ENCODE data around the gene DSCAML1. TPM values are rescaled to one million over a fixed set of nuclear protein-coding genes. Genes with fewer than 3 reads are reported as not detected.

Gene DSCAML1
- total and polyA plus RNA-seq, 7 donors = 0.04 to 0.52 (median 0.06) TPM

DNA sequence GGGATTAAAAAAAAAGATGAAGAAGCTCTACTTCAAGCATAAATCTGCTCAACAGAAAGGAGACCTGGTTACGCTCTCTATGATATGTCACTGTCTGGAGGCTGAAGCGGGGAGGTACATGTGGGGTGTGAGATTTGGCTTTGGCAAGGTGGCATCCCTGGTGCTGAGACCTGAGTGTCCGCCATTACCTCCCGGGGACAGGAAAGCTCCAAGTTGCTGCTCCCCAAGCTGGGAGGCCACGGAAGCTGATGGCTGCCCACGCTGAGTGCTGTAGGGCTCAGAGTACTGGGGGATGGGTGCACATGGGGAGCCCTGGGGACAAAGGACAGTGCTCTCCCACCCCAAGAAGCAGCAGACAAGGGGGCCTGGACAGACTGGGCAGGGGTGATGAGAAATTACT, 167.9 kb downstream of the DSCAML1 start:
- ATAC-seq = no peak
- intact Hi-C loops (cut with DNase I) = no loop called here
- no peaks in the 10 kb centered on the region for H3K36me3 ChIP-seq (ENCODE audit: insufficient read depth in 1 of 2, low read depth in 1 of 2)
- H3K9me3 ChIP-seq = no peaks in the 10 kb centered on the region
- no peak for DNase-seq
- peaks cover 0 to 2% (median 0%) of the 10 kb centered on the region in 3 donors for H3K27me3 ChIP-seq (ENCODE audit: insufficient read depth in 3 of 3, low read length in 2 of 3)
- no peak overlapping the region for H3K27ac ChIP-seq
- TF ChIP-seq, protein P1, sequence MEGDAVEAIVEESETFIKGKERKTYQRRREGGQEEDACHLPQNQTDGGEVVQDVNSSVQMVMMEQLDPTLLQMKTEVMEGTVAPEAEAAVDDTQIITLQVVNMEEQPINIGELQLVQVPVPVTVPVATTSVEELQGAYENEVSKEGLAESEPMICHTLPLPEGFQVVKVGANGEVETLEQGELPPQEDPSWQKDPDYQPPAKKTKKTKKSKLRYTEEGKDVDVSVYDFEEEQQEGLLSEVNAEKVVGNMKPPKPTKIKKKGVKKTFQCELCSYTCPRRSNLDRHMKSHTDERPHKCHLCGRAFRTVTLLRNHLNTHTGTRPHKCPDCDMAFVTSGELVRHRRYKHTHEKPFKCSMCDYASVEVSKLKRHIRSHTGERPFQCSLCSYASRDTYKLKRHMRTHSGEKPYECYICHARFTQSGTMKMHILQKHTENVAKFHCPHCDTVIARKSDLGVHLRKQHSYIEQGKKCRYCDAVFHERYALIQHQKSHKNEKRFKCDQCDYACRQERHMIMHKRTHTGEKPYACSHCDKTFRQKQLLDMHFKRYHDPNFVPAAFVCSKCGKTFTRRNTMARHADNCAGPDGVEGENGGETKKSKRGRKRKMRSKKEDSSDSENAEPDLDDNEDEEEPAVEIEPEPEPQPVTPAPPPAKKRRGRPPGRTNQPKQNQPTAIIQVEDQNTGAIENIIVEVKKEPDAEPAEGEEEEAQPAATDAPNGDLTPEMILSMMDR (IDR thresholded peaks at IDR 0.05) = no peak
- no peaks in the 10 kb centered on the region for H3K4me1 ChIP-seq
- H3K4me3 ChIP-seq = no peak overlapping the region
- WGBS, 3 donors = 91 to 94% (median 93%) methylated on average over 6 of the region's 6 CpGs

DNA sequence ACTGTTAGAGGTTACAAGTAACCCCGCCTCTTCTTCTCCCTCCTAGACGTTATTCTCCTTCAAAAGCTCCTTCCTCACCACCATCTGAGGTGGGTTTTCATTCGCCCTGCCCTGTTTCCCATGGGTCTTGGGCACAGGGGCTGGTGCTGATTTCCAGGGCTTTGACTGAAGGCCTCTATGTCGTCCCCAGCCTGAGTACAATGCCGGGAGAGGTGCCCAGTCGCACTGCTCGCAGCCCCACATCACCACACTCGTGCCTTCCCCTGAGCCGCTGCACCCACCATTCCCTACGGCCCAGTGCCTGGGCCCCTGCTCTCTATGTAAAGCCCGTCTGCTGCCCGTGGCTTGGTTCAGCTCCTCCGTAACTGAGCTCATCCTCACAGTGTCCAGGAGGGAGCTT, 169.8 kb downstream of the DSCAML1 start:
- peaks cover 0 to 4% (median 4%) of the 10 kb centered on the region in 3 donors for H3K27me3 ChIP-seq (ENCODE audit: insufficient read depth in 3 of 3, low read length in 2 of 3)
- no peak for ATAC-seq
- no peak overlapping the region for H3K4me3 ChIP-seq
- H3K9me3 ChIP-seq = no peaks in the 10 kb centered on the region
- 77 to 79% (median 79%) methylated on average over 13 of the region's 13 CpGs for WGBS, 3 donors
- H3K36me3 ChIP-seq (ENCODE audit: insufficient read depth in 1 of 2, low read depth in 1 of 2) = no peaks in the 10 kb centered on the region
- H3K4me1 ChIP-seq = no peaks in the 10 kb centered on the region
- no peak for DNase-seq
- H3K27ac ChIP-seq = no peak overlapping the region
- intact Hi-C loops (cut with DNase I) = no loop called here
- TF ChIP-seq, protein P1 (IDR thresholded peaks at IDR 0.05) = no peak

DNA sequence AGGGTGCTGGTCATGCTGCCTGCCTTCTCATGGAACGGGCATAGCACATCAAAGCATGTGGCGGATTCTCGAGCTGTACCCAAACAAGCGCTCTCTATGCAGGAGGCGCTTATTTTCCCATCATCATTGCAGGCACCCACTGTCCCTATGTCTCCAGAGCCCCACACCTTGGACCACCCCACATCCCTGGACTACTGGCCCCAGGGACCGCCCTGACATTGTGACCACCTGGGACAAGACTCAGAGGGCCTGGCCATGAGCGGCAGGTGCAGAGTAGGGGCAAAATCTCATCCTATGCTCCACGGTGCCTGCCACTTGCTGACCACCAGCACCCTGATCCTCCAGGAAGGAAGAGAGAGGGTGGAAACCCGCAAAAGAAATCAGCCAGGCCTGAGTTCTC, 170.4 kb downstream of the DSCAML1 start:
- intact Hi-C loops (cut with DNase I) = no loop called here
- Histone ChIP-seq H3K4me1 (no peaks in the 10 kb centered on the region), H3K9me3 (peaks cover 1% of the 10 kb centered on the region), H3K36me3 (ENCODE audit: insufficient read depth in 1 of 2, low read depth in 1 of 2) (no peaks in the 10 kb centered on the region), H3K4me3 (no peak overlapping the region), H3K27me3 (ENCODE audit: insufficient read depth in 3 of 3, low read length in 2 of 3) (peaks cover 0 to 5% (median 4%) of the 10 kb centered on the region in 3 donors), H3K27ac (no peak overlapping the region)
- DNase-seq (no peak), ATAC-seq (no peak)
- TF ChIP-seq, protein P1 (IDR thresholded peaks at IDR 0.05) = no peak
- WGBS, 3 donors = 81 to 91% (median 86%) methylated on average over 9 of the region's 9 CpGs

DNA sequence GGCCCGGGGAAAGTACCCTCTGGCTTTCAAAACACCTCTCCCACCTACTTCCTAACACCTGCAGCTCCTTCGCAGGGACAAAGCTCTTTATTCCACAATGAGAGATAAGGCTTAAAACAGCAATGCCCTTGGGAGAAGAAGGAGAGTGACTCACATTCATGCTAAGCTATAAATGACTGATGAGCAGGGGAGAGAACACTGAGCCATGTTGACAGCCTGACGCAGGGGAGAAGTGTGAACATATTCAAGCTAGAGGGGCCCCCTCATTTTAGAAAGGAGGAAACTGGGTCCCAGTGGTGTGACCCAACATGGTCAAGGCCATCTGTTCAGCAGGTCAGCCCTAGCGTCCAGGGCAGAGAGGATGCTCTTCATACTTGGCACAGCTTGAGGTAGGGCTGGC, 171.8 kb downstream of the DSCAML1 start:
- Histone ChIP-seq H3K36me3 (ENCODE audit: insufficient read depth in 1 of 2, low read depth in 1 of 2) (no peaks in the 10 kb centered on the region), H3K27me3 (ENCODE audit: insufficient read depth in 3 of 3, low read length in 2 of 3) (peaks cover 0 to 5% (median 4%) of the 10 kb centered on the region in 3 donors), H3K4me1 (no peaks in the 10 kb centered on the region), H3K4me3 (no peak overlapping the region), H3K27ac (no peak overlapping the region), H3K9me3 (peaks cover 5% of the 10 kb centered on the region)
- intact Hi-C loops (cut with DNase I) = no loop called here
- DNase-seq (no peak), ATAC-seq (no peak)
- TF ChIP-seq, protein P1 (IDR thresholded peaks at IDR 0.05) = no peak
- WGBS, 3 donors = 54 to 61% (median 59%) methylated on average over 4 of the region's 4 CpGs

DNA sequence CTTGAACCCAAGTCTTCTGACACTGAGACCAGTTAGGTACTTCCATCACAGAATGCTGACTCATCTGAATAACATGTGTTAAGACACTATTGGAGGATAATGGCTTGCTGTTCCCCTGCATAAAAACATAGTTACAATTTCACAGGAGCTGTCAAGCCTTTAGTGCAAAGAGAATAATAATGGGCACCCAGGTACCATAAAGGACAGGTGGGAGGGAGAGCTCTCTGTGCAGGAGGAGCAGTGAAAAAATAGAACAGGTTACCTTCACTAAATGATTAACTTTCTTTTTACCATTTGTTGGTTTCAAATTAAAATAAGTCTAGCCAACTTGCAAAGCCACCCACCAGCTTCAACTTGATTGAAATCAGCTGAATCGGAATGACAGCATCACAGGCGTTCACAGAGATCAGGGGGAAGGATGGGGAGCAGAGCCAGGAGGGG, 173.2 kb downstream of the DSCAML1 start:
- 78 to 86% (median 81%) methylated on average over 2 of the region's 2 CpGs for WGBS, 3 donors
- H3K9me3 ChIP-seq = peaks cover 5% of the 10 kb centered on the region
- H3K4me3 ChIP-seq = no peak overlapping the region
- intact Hi-C loops (cut with DNase I) = no loop called here
- H3K27ac ChIP-seq = no peak overlapping the region
- no peaks in the 10 kb centered on the region for H3K36me3 ChIP-seq (ENCODE audit: insufficient read depth in 1 of 2, low read depth in 1 of 2)
- no peaks in the 10 kb centered on the region for H3K4me1 ChIP-seq
- ATAC-seq (no peak), DNase-seq (no peak)
- peaks cover 0 to 6% (median 5%) of the 10 kb centered on the region in 3 donors for H3K27me3 ChIP-seq (ENCODE audit: insufficient read depth in 3 of 3, low read length in 2 of 3)
- TF ChIP-seq, protein P1 (IDR thresholded peaks at IDR 0.05) = no peak

Measured in psoas muscle (tissue), 8 donors.